ENCODE measurements around the gene WDR19. TPM values are rescaled to one million over a fixed set of nuclear protein-coding genes. Genes with fewer than 3 reads are reported as not detected.
A peak's percentile ranks its signal among the peaks of the same experiment; 100 is the strongest.

Gene WDR19
- polyA plus RNA-seq, 1 experiment = 21.4 TPM

DNA sequence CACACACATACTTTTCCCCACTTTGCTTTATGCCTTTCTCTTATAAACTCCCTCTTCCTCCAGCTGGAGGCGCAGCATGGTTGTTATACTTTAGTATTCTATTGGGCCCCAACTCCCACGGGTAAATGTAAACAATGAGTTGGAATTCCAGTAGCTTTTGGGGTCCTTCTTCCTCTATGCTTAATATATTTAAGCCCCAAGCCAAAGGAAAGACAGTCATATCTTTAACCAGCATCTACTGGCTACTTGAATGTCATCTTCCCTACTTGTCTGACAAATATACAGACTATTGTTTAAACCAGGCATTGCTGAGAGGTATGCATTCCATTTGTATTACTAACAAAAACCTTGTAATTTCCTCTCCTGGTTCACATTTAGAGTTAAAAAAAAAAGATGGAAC is 72.9 kb downstream of the WDR19 start:
- CTCF ChIA-PET = interaction anchor here (0.6 kb wide), 2 partner anchors 107 to 638 kb away, joined by 3 read pairs; no protein-coding TSS in a partner anchor
- Histone ChIP-seq H3K4me3 (ENCODE audit: low read depth, low read length) (no peak overlapping the region), H3K27me3 (ENCODE audit: control insufficient read depth, insufficient read depth, low read length) (no peaks in the 10 kb centered on the region), H3K36me3 (ENCODE audit: control insufficient read depth, insufficient read depth, low read length) (no peaks in the 10 kb centered on the region)
- POLR2A ChIA-PET = no interaction called here
- TF ChIP-seq CTCF (IDR thresholded peaks at IDR 0.05; ENCODE audit: insufficient read depth, low read depth, low read length) = 0 out of 2 replicates have a peak, but pooled peaks have one; percentile 27
- no peak for DNase-seq (ENCODE audit: low read depth)

GRCh38 chr4:39255871-39256270 is 73.5 kb downstream of the WDR19 start:
- CTCF ChIA-PET = interaction anchor here (0.5 to 1.0 kb wide), 2 partner anchors 9 to 12 kb away, joined by 3 read pairs; no protein-coding TSS in a partner anchor
- Histone ChIP-seq H3K4me3 (ENCODE audit: low read depth, low read length) (no peak overlapping the region), H3K27me3 (ENCODE audit: control insufficient read depth, insufficient read depth, low read length) (no peaks in the 10 kb centered on the region), H3K36me3 (ENCODE audit: control insufficient read depth, insufficient read depth, low read length) (peaks cover 1% of the 10 kb centered on the region; the same call in 1 of the 2 replicates)
- TF ChIP-seq CTCF (IDR thresholded peaks at IDR 0.05; ENCODE audit: insufficient read depth, low read depth, low read length) = no peak
- DNase-seq (ENCODE audit: low read depth) = no peak
- POLR2A ChIA-PET = interaction anchor here (0.5 to 0.6 kb wide), 2 partner anchors 55 to 64 kb away, joined by 3 to 10 read pairs; no protein-coding TSS in a partner anchor

- no peaks in the 10 kb centered on the region for H3K27me3 ChIP-seq (ENCODE audit: control insufficient read depth, insufficient read depth, low read length)
Measured at GRCh38 chr4:39256436-39256835, 74.1 kb downstream of the WDR19 start.

GRCh38 chr4:39259571-39260330 is 77.4 kb downstream of the WDR19 start:
- peaks cover 1% of the 10 kb centered on the region; the same call in 1 of the 2 replicates for H3K36me3 ChIP-seq (ENCODE audit: control insufficient read depth, insufficient read depth, low read length)
- H3K27me3 ChIP-seq (ENCODE audit: control insufficient read depth, insufficient read depth, low read length) = no peaks in the 10 kb centered on the region
- ChIA-PET POLR2A (no interaction called here), CTCF (interaction anchor here (1.2 kb wide), 1 partner anchor 9 kb away, joined by 6 read pairs; no protein-coding TSS in a partner anchor)
- no peak for TF ChIP-seq CTCF (IDR thresholded peaks at IDR 0.05; ENCODE audit: insufficient read depth, low read depth, low read length)
- DNase-seq (ENCODE audit: low read depth) = no peak
- H3K4me3 ChIP-seq (ENCODE audit: low read depth, low read length) = no peak overlapping the region

More at GRCh38 chr4:39256436-39256835, 74.1 kb downstream of the WDR19 start:
- H3K4me3 ChIP-seq (ENCODE audit: low read depth, low read length) = no peak overlapping the region
- no peak for TF ChIP-seq CTCF (IDR thresholded peaks at IDR 0.05; ENCODE audit: insufficient read depth, low read depth, low read length)
- no peak for DNase-seq (ENCODE audit: low read depth)
- peaks cover 1% of the 10 kb centered on the region; the same call in 1 of the 2 replicates for H3K36me3 ChIP-seq (ENCODE audit: control insufficient read depth, insufficient read depth, low read length)
- ChIA-PET CTCF (interaction anchor here (0.5 to 1.0 kb wide), 2 partner anchors 8 to 12 kb away, joined by 3 read pairs; no protein-coding TSS in a partner anchor), POLR2A (no interaction called here)

DNA sequence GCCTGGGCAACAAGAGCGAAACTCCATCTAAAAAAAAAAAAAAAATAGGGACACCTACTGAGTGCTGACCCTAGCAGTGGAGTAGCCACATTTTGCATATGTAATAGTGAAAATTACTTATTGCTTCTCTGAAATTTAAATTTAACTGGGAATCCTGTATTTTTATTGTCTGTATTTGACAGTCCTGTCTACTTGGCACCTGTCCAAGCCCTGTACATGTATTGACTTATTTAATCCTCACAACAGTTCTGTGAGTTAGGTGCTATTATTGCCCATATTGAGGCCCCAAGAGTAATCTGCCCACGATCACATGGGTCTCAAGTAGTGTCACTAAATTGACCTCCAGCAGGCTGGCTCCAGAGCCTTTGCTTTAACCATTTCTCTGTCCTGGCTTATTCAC is 81.6 kb downstream of the WDR19 start:
- POLR2A ChIA-PET = no interaction called here
- no peak for TF ChIP-seq CTCF (IDR thresholded peaks at IDR 0.05; ENCODE audit: insufficient read depth, low read depth, low read length)
- DNase-seq (ENCODE audit: low read depth) = no peak

More for the DNA sequence above, 81.6 kb downstream of the WDR19 start:
- CTCF ChIA-PET = no interaction called here
- H3K4me3 ChIP-seq (ENCODE audit: low read depth, low read length) = no peak overlapping the region
- no peaks in the 10 kb centered on the region for H3K27me3 ChIP-seq (ENCODE audit: control insufficient read depth, insufficient read depth, low read length)
- peaks cover 1% of the 10 kb centered on the region; the same call in 1 of the 2 replicates for H3K36me3 ChIP-seq (ENCODE audit: control insufficient read depth, insufficient read depth, low read length)
